ENCODE measurements around the gene RTF1.
A peak's percentile ranks its signal among the peaks of the same experiment; 100 is the strongest.

RTF1 gene

GRCh38 chr15:41520636-41521035 is 103.7 kb downstream of the RTF1 start:
- Histone ChIP-seq H3K9me3 (ENCODE audit: control insufficient read depth, insufficient read depth, low read depth, low read length) (no peaks in the 10 kb centered on the region), H3K4me1 (ENCODE audit: control insufficient read depth, insufficient read depth, low read length) (no peaks in the 10 kb centered on the region), H3K27ac (ENCODE audit: extremely low read depth, low read depth, low read length) (no peak overlapping the region), H3K4me3 (ENCODE audit: low read depth, low read length) (no peak overlapping the region), H3K36me3 (ENCODE audit: control insufficient read depth in 2 of 2, insufficient read depth in 1 of 2, low read length in 2 of 2) (peaks cover 0 to 41% of the 10 kb centered on the region in 2 experiments; a peak in 2 of 3 replicates)
- TF ChIP-seq ZIC2 (tag by site-specific recombination; IDR thresholded peaks at IDR 0.05) (peak; percentile 32; the same call in 1 of the 2 replicates), ZNF132 (tag by site-specific recombination; IDR thresholded peaks at IDR 0.05; ENCODE audit: borderline replicate concordance) (no peak)
- POLR2A ChIA-PET, result interaction anchor here (1.2 kb wide), 1 partner anchor 23 kb away, joined by 3 read pairs; the partner anchor contains the start of gene RPAP1
- CTCF ChIA-PET, result interaction anchor here (0.6 kb wide), 1 partner anchor 12 kb away, joined by 4 read pairs; no protein-coding TSS in a partner anchor

GRCh38 chr15:41521614-41522013 is 104.7 kb downstream of the RTF1 start:
- Histone ChIP-seq H3K9me3 (ENCODE audit: control insufficient read depth, insufficient read depth, low read depth, low read length) (no peaks in the 10 kb centered on the region), H3K4me3 (ENCODE audit: low read depth, low read length) (no peak overlapping the region), H3K27ac (ENCODE audit: extremely low read depth, low read depth, low read length) (no peak overlapping the region), H3K4me1 (ENCODE audit: control insufficient read depth, insufficient read depth, low read length) (no peaks in the 10 kb centered on the region), H3K36me3 (ENCODE audit: control insufficient read depth in 2 of 2, insufficient read depth in 1 of 2, low read length in 2 of 2) (peaks cover 0 to 48% of the 10 kb centered on the region in 2 experiments; a peak in 2 of 3 replicates)
- TF ChIP-seq ZNF473 (tag by site-specific recombination; IDR thresholded peaks at IDR 0.05) (no peak), ZEB2 (tag by site-specific recombination; IDR thresholded peaks at IDR 0.05) (no peak), ZNF623 (tag by site-specific recombination; IDR thresholded peaks at IDR 0.05) (no peak), ZNF239 (tag by site-specific recombination; IDR thresholded peaks at IDR 0.05) (no peak), ZNF169 (tag by site-specific recombination; IDR thresholded peaks at IDR 0.05) (no peak), ZNF132 (tag by site-specific recombination; IDR thresholded peaks at IDR 0.05; ENCODE audit: borderline replicate concordance) (no peak), ZNF155 (tag by site-specific recombination; IDR thresholded peaks at IDR 0.05) (no peak), ZNF350 (tag by site-specific recombination; IDR thresholded peaks at IDR 0.05) (no peak), ZNF114 (tag by site-specific recombination; IDR thresholded peaks at IDR 0.05) (no peak), ZNF140 (tag by site-specific recombination; IDR thresholded peaks at IDR 0.05) (no peak), PRDM2 (tag by site-specific recombination; IDR thresholded peaks at IDR 0.05; ENCODE audit: borderline replicate concordance) (no peak), ZNF777 (tag by site-specific recombination; IDR thresholded peaks at IDR 0.05; ENCODE audit: borderline replicate concordance) (no peak), PBX3 (CRISPR knock-in tag; IDR thresholded peaks at IDR 0.05) (no peak), ZNF555 (tag by site-specific recombination; conservative IDR thresholded peaks at IDR 0.05) (no peak), ZNF626 (tag by site-specific recombination; IDR thresholded peaks at IDR 0.05) (no peak), ZNF416 (tag by site-specific recombination; IDR thresholded peaks at IDR 0.05) (no peak), ZNF26 (tag by site-specific recombination; IDR thresholded peaks at IDR 0.05) (no peak), ZFP69B (tag by site-specific recombination; IDR thresholded peaks at IDR 0.05) (no peak), IKZF3 (tag by site-specific recombination; IDR thresholded peaks at IDR 0.05) (no peak)
- ChIA-PET POLR2A (no interaction called here), CTCF (interaction anchor here (1.2 kb wide), 1 partner anchor 56 kb away, joined by 3 read pairs; no protein-coding TSS in a partner anchor)

Data from HEK293 (cell line).